Activated CD4-positive, alpha-beta T cell treated with anti-CD3 and anti-CD28 coated beads, Interleukin-2, amount 50 U/mL, for 24 hours (primary cell): Measurements from ENCODE around the gene JSRP1.
A peak's percentile ranks its signal among the peaks of the same experiment; 100 is the strongest.
"Not testable (repeated sequence)": the region's sequence is repeated elsewhere in the genome, so short reads cannot be mapped to it uniquely, and the experiment has no call there.

Experiments
- DNase-seq, 2 donors: peaks; one replicate each; pipeline ENCODE4 v3.0.0-alpha.2; 2020; ENCODE audit warnings: low read depth in 1 of 2, low spot score in 1 of 2

Gene JSRP1

DNA sequence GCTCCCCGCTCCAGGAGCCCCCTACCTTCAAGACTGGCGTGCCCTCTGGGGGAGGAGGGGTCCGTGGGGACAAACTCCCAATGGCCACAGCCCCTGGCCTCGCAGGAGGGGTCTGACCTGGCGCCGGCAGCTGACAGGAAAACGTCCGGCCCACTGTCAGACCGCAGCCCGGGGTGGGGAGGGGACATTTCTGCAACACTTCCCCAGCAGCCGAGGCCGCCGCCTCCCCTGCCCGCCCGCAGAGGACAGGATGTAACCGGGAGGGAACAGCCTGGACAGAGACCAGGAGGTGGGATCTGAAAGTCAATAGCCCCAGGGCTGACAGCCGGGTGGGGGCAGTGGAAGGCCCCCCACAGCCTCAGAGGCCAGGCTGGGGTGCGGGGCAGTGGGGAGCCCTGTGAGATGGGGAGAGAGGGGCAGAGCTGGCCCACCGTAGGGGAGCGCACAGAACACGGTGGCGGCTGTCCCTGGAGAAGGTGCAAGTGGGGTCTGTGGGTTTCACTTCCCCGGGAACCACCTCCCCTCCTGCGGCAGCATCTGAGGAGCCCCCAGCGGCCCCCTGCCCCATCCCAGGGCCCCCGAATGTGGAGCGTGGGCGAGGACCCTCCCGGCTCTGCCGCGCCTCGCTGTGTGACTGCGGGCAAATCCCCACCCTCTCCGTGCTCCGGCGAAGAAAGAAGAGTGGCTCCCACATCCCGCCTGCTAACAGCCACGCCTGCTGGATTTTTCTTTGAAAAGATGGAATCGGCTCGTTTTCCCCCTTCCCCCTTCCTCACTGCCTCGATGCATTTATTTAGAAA is 26.0 kb upstream of the JSRP1 start, which contains the start of gene PEAK3:
TSS of gene PEAK3 (minus strand) at position 114 of the 800 bp plus-strand sequence. CDS start 1,244 bp downstream, outside the sequence.
- DNase-seq, result no peak

GRCh38 chr19:2281265-2282061 is 25.2 kb upstream of the JSRP1 start:
- not testable (repeated sequence) for DNase-seq

DNA sequence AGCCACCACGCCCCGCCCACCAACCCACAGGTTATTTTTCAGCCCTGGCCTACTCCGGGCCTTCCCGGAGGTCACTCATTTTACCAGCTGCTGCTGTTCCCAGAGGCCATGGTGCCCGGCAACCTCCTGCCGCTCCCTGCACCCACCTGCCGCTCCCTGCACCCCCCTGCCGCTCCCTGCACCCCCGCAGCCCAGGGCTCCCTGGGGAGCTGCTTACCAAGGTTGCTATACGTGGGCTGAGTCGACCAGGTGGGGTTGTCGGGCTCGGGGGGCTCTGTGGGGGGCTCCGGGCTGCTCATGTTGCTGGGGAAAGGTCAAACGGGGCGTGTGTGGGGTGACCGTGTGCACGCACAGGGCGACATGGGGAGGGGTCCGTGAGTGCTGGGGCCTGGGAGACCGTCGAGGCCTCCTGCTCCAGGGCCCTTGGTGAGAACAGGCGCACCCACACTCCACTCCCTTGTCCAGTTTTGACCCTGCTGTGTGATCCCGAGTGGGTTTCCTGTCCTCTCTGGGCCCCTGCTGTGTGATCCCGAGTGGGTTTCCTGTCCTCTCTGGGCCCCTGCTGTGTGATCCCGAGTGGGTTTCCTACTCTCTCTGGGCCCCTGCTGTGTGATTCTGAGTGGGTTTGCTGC is 24.5 kb upstream of the JSRP1 start:
- DNase-seq, result no peak

GRCh38 chr19:2278459-2279158 is 22.4 kb upstream of the JSRP1 start:
- DNase-seq, result no peak

GRCh38 chr19:2277138-2277537 is 20.9 kb upstream of the JSRP1 start:
- DNase-seq, result no peak

DNA sequence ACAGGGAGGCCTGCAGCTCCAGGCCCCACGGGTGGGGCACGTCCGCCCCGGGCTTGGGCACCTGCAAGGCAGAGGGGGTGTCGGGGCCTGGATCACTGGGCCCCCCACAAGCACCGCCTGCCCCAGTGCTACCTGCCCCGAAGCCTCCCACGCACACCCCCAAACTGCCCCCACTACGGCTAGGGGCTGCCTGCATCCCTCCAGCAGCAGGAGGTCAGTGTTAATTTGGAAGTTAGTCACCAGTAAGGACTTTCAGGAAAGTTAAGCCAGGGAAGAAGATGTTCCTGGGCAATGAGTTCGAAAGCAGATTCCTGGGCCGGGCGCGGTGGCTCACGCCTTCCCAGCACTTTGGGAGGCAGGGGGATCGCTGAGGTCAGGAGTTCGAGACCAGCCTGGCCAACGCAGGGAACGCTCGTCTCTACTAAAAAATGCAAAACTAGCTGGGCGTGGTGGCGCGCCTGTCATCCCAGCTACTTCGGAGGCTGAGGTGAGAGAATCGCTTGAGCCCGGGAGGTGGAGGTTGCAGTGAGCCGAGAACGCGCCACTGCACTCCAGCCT is 20.3 kb upstream of the JSRP1 start:
- no peak for DNase-seq

GRCh38 chr19:2275588-2276428 is 19.6 kb upstream of the JSRP1 start:
- no peak for DNase-seq

DNA sequence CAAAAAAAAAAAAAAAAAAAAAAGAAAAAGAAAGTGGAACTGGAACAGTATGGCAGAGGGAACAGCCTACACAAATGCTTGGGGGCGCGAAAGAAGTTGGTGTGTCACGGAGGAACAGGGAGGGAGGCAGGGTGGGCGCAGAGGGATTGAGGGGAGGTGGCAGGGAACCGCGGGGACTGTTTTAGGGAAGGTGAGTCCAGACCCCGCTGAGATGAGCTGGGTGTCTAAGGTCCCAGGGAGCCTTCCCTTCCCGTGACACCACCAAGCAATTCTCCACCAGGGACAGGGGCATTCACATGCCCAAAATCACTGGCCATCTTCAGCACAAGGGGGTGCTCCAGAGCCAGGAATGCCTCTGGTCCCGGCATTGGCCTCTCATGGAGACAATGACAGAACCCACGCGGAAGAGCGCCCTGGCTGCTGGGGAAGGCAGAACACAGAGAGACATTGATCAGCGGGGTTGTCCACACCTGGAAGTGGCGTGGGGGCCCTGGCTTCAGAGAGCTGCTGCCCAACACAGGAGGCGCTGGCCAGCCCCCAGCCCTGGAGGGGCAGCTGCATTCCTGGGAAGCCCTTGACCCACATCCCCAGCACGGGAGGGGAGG is 18.8 kb upstream of the JSRP1 start:
- DNase-seq, result no peak

GRCh38 chr19:2274185-2274711 is 18.0 kb upstream of the JSRP1 start:
- no peak for DNase-seq

- DNase-seq, result peak; percentile 58 to 63
These were observed 17.4 kb upstream of the JSRP1 start for GRCh38 chr19:2273356-2274184.

DNA sequence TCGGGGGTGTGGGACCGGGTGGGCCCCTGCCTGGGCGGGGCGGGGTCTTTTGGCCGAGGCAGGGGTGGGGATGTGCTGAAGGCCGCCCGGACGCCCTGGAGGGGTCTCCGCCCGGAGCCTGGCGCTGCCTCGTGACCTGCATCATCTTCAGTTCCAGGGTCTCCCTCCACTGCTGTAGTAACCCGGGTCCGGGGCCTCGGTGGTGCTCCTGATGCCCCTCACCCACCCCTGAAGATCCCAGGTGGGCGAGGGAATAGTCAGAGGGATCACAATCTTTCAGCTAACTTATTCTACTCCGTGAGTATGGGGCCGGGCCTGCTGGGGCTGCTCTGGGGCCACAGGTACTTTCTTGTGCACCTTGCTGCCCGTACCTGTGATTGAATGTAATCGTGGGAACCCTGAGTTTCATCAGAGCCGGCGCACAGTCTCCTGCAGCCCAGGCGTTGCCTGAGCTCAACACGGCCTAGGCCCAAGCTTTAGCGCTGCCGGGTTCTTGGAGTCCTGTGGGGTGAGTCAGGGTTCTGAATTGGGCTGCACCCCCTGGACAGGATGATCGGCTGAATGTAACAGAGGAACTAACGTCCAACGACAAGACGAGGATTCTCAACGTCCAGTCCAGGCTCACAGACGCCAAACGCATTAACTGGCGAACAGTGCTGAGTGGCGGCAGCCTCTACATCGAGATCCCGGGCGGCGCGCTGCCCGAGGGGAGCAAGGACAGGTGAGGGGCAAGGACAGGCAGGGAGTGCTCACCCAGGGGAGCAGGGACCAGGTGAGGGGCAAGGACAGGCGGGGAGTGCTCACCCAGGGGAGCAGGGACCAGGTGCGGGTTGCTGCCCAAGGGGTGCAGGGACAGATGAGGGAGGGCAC is 15.3 kb upstream of the JSRP1 start:
- DNase-seq, result no peak

GRCh38 chr19:2270423-2271233 is 14.4 kb upstream of the JSRP1 start:
- DNase-seq, result peak; percentile 64 to 65

DNA sequence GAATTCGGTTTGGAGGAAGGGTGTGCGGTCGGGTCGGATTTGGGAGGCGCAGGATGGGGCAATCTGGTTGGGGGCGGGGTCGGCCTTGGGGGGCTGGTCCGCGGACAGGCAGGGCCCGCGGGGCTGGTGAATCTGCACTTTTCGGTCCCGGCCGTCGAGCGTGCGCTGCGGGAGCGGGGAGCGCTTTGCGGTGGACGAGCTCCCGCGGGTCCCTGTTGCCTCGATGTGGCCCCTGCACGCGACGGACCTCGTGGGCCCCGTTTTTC is 13.9 kb upstream of the JSRP1 start:
- no peak for DNase-seq

DNA sequence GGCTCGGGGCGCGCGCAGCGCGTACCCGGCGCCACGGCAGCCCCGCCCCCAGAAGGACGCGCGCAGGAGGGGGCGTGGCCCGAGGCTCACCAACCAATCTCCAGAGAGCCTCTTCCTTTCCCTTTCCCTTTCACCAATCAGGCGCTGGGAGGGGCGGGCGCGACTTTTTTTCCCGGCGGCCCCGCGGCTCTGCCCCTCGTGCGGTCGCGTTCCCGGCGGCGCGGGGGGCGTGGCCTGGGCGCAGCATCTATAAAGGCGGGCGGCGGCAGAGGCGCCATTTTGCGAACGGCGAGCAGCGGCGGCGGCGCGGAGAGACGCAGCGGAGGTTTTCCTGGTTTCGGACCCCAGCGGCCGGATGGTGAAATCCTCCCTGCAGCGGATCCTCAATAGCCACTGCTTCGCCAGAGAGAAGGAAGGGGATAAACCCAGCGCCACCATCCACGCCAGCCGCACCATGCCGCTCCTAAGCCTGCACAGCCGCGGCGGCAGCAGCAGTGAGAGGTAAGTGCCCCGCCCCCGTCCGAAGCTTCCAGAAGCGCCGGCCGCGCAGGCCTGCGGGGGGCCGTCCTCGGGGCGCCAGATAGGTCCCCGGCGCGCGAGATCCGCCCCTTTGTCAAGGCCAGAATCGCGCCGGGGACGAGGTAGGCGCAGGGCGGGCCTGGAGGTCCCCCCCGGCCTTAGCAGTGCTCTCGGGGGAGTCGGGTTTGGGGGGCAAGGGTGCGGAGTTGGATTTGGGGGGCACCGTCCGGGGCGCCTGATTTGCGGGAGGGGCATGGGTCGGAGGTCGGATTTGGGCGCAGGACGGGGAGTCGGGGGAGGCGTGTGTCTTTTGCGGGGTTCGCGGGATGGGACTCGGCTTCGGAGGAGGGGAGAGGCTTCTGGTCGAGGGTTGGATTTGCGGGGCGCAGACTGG is 13.3 kb upstream of the JSRP1 start:
- peak; percentile 97 to 99 for DNase-seq

GRCh38 chr19:2268861-2269243 is 12.6 kb upstream of the JSRP1 start:
- no peak for DNase-seq

DNA sequence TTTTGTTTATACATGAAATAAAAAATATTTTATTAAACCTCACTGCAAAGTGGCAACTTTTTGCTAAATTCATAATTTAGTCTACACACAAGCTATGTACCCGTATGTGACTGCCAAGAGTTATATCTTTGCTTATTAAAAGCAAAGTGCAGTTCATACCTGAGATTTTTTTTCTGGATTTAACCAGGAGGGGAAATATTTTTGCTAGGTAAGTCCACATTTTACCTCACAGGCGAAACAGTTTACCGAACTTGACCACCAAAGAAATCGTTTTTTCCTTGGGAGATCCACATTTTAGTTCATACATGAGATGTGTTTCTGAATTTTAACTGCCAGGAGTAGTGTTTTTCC is 12.2 kb upstream of the JSRP1 start:
- no peak for DNase-seq
